Pancreas (tissue), 10 donors: ENCODE results near the gene AMZ1. TPM values are rescaled to one million over a fixed set of nuclear protein-coding genes. Genes with fewer than 3 reads are reported as not detected.

Experiments
- ATAC-seq, 4 donors: fragments of 200-7000 bp; cut with Tn5 transposase; one replicate each; pipeline versions ENCODE4 v1.8.0 to v1.9.1; 2020; ENCODE audit warnings: mild to moderate bottlenecking in 4 of 4, moderate library complexity in 4 of 4
- DNase-seq, 6 donors: peaks; one replicate each; pipeline ENCODE4 v3.0.0-alpha.2; 2020
- FAIRE-seq: peaks from 2 replicates; lab custom pipeline; 2012; peaks lifted over from hg19 to GRCh38; lab: Jason Lieb, UNC
- H3K27ac ChIP-seq, 4 donors: fragments of 200-600 bp; sonication (generic); 1 replicate in 3 of 4; 2 replicates in 1 of 4; pipeline versions ENCODE4 v1.5.0 to v1.8.0; 2020
- H3K27me3 ChIP-seq, 4 donors: fragments of 200-600 bp; one replicate each; pipeline ENCODE4 v1.8.0; 2021
- H3K36me3 ChIP-seq, 3 donors: fragments of 200-600 bp; sonication (generic) in 1 of 3; one replicate each; pipeline versions ENCODE4 v1.5.0 to v1.8.0; 2020 to 2021
- H3K4me1 ChIP-seq, 3 donors: fragments of 200-600 bp; one replicate each; pipeline ENCODE4 v1.8.0; 2021
- H3K4me3 ChIP-seq, 4 donors: fragments of 200-600 bp; sonication (generic) in 2 of 4; one replicate each; pipeline versions ENCODE4 v1.5.0 to v1.8.0; 2020 to 2021
- H3K9me3 ChIP-seq, 4 donors: fragments of 200-600 bp; one replicate each; pipeline ENCODE4 v1.8.0; 2021
- WGBS, 2 donors: extraction: QIAGEN DNeasy Blood & Tissue Kit; methylation state at CpG; one replicate each; pipeline ENCODE4 v1.1.7; 2013; 5-methylcytosine and 5-hydroxymethylcytosine counted together
- intact Hi-C, 3 donors: fragments of 100-400 bp; cut with DNase I; formaldehyde crosslinking; loops; one replicate each; pipeline versions ENCODE4 v1.11.1 to v1.14.2; 2022
- polyA plus RNA-seq, 2 donors: library from polyadenylated mRNA; stranded (reverse); fragments of 200-250 nt; gene quantifications; one replicate each; pipeline ENCODE4 v1.2.3, GENCODE V29; 2013
- total RNA-seq, 6 donors: library from RNA; stranded (reverse); fragmentation: NEBNext Ultra II Directional in 4 of 6; extraction: Animal tissue kit (Norgen Biotek cat#: 25700) in 4 of 6; gene quantifications; one replicate each; pipeline versions ENCODE4 v1.2.1 to v1.2.4, GENCODE V29; 2021 to 2023
- TF ChIP-seq, protein P1 (sequence below), 4 donors: fragments of 200-600 bp; sonication (generic) in 3 of 4; IDR thresholded peaks; one replicate each; pipeline versions ENCODE4 v1.5.0 to v1.8.0; 2021; ENCODE audit warnings: antibody characterized with exemption in 4 of 4
- donor health status: healthy with polysubstance abuse.
- donor health status: DM: no; HTN: no; CAD: no; lungs with moderate emphysema.
- donor health status: DM: no; HTN: no; CAD: no.
- donor health status: control.
- donor health status: control.
- donor health status: Bipolar disorder and iron deficiency.
- donor health status: DM: yes; HTN: yes; CAD: no.
- donor health status: DM: no; HTN: no; CAD: no.
- donor health status: DM: no; HTN: no; CAD: no.
- donor health status: DM: yes; HTN: yes; CAD: no.

AMZ1 gene
- total and polyA plus RNA-seq, 8 donors, result 0.04 to 0.19 (median 0.05) TPM; not detected in 5

DNA sequence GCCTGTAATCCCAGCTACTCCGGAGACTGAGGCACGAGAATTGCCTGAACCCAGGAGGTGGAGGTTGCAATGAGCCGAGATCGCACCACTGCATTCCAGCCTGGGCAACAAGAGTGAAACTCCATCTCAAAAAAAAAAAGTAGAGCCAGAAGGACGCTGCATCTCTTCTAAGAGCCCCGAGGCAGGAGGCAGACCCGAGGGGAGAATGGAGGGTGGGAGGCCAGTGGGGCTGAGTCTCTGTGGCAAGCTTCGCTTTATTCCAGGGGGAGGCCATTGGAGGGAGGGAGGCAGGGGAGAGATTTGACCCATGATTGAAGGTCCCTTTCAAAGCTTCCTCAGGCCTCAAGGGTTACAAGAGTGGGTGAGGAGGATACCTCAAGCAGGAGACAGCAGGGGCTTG, 37.6 kb upstream of the AMZ1 start:
- TF ChIP-seq, protein P1, sequence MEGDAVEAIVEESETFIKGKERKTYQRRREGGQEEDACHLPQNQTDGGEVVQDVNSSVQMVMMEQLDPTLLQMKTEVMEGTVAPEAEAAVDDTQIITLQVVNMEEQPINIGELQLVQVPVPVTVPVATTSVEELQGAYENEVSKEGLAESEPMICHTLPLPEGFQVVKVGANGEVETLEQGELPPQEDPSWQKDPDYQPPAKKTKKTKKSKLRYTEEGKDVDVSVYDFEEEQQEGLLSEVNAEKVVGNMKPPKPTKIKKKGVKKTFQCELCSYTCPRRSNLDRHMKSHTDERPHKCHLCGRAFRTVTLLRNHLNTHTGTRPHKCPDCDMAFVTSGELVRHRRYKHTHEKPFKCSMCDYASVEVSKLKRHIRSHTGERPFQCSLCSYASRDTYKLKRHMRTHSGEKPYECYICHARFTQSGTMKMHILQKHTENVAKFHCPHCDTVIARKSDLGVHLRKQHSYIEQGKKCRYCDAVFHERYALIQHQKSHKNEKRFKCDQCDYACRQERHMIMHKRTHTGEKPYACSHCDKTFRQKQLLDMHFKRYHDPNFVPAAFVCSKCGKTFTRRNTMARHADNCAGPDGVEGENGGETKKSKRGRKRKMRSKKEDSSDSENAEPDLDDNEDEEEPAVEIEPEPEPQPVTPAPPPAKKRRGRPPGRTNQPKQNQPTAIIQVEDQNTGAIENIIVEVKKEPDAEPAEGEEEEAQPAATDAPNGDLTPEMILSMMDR (IDR thresholded peaks at IDR 0.05), result no peak
- Histone ChIP-seq H3K4me1 (no peaks in the 10 kb centered on the region), H3K9me3 (no peaks in the 10 kb centered on the region), H3K27me3 (no peaks in the 10 kb centered on the region), H3K36me3 (no peaks in the 10 kb centered on the region), H3K4me3 (no peak overlapping the region), H3K27ac (no peak overlapping the region)
- WGBS, 2 donors, result 72 to 85% methylated on average over 8 of the region's 8 CpGs
- no peak for FAIRE-seq
- intact Hi-C loops, result no loop called here
- no peak for ATAC-seq
- no peak for DNase-seq

DNA sequence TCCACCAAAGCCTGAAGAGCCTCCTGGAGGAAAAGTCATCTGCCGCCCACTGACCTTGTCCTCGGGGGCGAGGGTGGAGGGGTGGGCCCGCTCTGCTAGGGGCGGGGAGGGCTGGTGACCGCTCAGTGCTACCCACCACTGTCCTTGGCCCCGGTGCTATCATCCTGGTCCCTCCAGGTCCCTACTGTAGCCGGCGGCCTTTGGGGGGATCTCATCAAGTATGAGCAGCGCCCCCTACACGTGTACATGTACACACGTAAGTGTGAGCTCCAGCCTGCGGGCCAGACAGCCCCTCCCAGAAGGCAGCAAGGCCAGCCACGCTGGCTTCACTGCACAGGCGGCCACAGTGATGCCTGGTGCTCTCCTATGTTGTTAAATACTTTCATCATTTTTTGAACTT, 36.7 kb upstream of the AMZ1 start:
- H3K4me1 ChIP-seq, result no peaks in the 10 kb centered on the region
- no peak overlapping the region for H3K4me3 ChIP-seq
- no peaks in the 10 kb centered on the region for H3K9me3 ChIP-seq
- intact Hi-C loops, result no loop called here
- H3K27ac ChIP-seq, result no peak overlapping the region
- DNase-seq (no peak), ATAC-seq (peak in 1 of 4 donors; percentile 28), FAIRE-seq (no peak)
- H3K36me3 ChIP-seq, result no peaks in the 10 kb centered on the region
- no peaks in the 10 kb centered on the region for H3K27me3 ChIP-seq
- WGBS, 2 donors, result 78 to 81% methylated on average over 15 of the region's 15 CpGs
- TF ChIP-seq, protein P1 (IDR thresholded peaks at IDR 0.05), result no peak

DNA sequence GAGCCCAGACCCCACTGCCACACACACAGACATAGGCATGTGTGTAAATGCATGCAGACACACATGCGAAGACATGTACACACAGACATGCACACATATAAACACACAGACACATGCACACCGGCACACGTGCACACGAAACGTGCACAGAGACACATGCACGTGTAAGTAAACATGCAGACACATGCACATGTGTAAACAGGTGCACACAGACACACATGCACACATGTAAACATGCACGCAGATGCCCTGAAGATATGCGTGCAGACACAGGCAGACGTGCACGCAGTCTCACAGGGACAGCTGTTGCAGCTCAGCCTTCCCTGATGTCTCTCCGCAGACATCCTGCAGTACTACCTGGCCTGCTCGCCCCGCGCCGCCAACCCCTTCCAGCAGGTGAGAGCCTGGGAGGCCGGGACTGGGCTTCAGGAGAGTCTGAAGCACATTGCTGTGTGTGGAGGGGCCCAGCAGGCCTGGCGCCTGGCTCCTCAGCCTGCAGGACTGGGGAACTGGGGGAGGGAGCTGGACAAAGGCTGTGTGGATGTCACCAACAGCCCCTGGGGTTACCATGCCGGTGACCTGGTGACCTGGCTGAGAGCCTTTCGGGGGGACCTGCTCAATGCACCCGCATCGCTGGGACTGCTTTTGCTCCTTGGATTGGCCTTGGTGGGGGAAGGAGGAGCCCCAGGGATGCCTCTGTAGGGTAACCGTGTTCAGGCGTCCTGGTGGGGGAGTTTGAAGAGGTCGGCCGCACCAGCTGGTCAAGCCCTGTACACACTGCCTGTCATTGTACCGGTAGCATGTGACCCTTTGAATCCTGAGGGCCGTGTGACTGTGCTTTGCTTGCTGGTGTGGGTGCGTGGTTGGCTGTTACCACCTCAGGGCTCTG, 35.9 kb upstream of the AMZ1 start:
- intact Hi-C loops, result no loop called here
- no peaks in the 10 kb centered on the region for H3K27me3 ChIP-seq
- WGBS, 2 donors, result 91 to 92% methylated on average over 28 of the region's 28 CpGs
- TF ChIP-seq, protein P1 (IDR thresholded peaks at IDR 0.05), result no peak
- ATAC-seq, result no peak
- no peaks in the 10 kb centered on the region for H3K9me3 ChIP-seq
- no peak overlapping the region for H3K4me3 ChIP-seq
- H3K4me1 ChIP-seq, result no peaks in the 10 kb centered on the region
- no peak for FAIRE-seq
- no peak overlapping the region for H3K27ac ChIP-seq
- no peaks in the 10 kb centered on the region for H3K36me3 ChIP-seq
- peak in 1 of 6 donors; percentile 59 for DNase-seq

DNA sequence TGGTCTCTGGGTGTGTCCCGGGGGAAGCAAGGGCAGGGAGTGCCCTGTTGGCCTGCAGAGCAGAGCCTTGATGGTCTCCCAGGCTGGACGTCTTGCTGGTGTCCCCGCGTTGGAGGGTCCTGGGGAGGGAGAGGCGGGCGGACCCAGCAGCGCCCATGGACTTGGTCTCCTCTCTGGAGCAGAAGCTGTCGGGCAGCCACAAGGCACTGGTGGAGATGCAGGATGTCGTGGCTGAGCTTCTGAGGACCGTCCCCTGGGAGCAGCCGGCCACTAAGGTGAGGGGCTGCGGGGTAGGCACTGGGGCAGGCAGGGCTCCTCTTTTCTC, 35.3 kb upstream of the AMZ1 start:
- FAIRE-seq, result no peak
- Histone ChIP-seq H3K4me3 (no peak overlapping the region), H3K4me1 (no peaks in the 10 kb centered on the region), H3K27me3 (no peaks in the 10 kb centered on the region), H3K9me3 (no peaks in the 10 kb centered on the region), H3K36me3 (no peaks in the 10 kb centered on the region), H3K27ac (no peak overlapping the region)
- 88 to 91% methylated on average over 11 to 12 of the region's 12 CpGs for WGBS, 2 donors
- TF ChIP-seq, protein P1 (IDR thresholded peaks at IDR 0.05), result no peak
- ATAC-seq, result no peak
- intact Hi-C loops, result no loop called here
- DNase-seq, result peak in 1 of 6 donors; percentile 51

DNA sequence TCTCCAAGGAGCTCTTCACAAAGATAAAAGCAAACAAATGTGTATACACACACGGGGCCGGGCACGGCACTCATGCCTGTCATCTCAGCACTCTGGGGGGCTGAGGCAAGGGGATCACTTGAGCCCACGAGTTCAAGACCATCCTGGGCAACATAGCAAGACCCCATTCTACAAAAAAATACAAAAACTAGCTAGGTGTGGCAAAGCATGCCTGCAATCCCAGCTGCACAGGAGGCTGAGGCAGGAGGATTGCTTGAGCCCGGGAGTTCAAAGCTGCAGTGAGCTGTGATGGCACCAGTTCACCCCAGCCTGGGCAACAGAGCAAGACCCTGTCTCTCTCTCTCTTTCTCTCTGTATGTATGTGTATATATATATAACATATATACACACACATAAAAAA, 33.9 kb upstream of the AMZ1 start:
- Histone ChIP-seq H3K9me3 (no peaks in the 10 kb centered on the region), H3K27me3 (no peaks in the 10 kb centered on the region), H3K4me3 (no peak overlapping the region), H3K36me3 (no peaks in the 10 kb centered on the region), H3K27ac (no peak overlapping the region), H3K4me1 (no peaks in the 10 kb centered on the region)
- TF ChIP-seq, protein P1 (IDR thresholded peaks at IDR 0.05), result no peak
- ATAC-seq, result no peak
- intact Hi-C loops, result no loop called here
- peak in 1 of 6 donors; percentile 11 for DNase-seq
- no peak for FAIRE-seq
- 77% methylated on average over 5 of the region's 5 CpGs for WGBS, 2 donors
